HG03097 (cell line): ENCODE data around the gene UBE3A.

Experiments used
- ATAC-seq: cut with Tn5 transposase; IDR thresholded peaks from one replicate; pipeline ENCODE4 v1.9.1; 2021; ENCODE audit not compliant: unreplicated experiment, low FRiP score

The UBE3A gene

DNA sequence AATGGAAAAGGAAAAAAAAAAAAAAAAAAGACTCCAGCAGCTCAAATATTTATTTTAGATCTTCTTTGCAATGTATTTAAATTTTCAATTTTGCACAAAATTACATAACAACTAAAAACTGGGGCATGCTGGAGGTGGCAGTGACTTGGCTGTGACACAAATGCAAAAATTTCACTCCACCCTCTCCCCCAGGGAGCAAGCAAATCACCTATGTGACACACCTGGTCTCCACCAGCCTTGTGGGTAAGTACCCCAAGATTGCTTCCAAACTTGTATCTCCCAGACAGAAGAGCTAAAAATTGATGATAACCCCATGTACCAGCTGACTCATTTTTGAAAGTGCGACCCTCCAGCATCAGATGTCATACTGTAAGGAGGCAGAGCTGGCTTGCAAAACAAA, 32.0 kb downstream of the UBE3A start:
- no peak for ATAC-seq

DNA sequence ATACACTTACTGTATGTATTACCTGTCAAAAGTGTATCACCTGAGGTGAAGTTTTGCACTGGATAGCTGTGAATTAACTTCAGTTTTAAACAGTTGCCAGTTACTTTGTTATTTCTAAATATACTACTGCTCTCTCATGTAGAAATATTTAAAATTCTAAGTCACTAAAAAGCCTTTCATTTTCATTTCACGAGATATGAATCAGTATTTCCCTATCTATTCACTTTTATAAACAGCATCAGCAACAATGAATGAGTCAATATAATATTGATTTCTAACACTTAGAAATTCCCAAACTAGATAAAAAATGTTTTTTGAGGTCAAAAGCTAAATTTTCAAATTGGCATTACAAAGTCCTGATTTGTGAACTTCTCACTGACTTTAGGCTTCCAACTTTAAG, 32.6 kb downstream of the UBE3A start:
- no peak for ATAC-seq

DNA sequence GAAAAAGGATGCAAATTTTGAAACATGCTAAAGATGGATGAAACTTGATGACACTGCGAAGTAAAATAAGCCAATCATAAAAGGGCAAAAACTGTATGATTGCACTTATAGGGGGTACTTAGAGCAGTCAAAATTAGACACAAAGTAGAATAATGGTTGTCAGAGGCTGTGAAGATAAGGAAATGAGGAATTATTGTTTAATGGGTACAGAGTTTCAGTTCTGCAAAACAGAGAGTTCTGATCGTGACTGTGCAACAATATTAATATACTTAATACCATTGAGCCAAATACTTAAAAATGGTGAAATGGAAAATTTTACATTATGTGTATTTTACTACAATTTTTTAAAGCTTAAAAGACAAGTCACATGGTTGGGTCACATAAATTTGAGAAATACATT, 35.1 kb downstream of the UBE3A start:
- ATAC-seq: no peak

DNA sequence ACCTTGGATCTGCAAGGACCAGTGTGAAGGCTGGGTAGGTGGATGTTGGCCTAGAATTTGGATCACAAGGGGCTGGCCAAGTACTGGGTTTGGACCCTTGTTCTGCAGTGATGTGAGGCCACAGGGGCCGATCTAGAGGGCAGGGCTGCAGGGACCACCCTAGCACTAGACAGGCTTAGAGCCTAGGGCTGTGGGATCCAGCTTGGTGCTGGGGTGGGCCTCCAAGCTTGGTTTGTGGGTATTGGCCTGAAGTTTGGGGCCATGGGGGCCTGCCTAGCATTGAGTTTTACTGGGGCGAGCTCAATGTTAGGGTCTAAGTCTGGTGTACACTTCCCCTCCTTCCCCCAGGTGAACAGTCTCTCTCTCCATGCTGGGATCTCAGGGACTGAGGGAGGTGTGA, 36.5 kb downstream of the UBE3A start:
- ATAC-seq: no peak

DNA sequence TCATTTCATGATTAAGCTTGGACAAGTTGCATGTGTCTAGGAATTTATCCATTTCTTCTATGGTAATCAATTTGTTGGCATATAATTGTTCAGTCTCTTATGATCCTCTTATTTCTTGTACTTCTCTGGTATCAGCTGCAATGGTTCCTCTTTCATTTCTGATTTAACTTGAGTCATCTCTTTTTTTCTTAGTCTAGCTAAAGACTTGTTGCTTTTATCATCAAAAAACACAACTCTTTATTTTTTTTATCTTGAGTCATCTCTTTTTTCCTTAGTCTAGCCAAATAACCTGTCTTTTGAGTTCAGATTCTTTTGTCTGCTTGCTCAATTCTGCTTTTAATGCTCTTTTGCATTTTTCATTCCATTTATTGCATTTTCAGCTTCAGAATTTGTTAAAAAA, 37.3 kb downstream of the UBE3A start:
- ATAC-seq: no peak

DNA sequence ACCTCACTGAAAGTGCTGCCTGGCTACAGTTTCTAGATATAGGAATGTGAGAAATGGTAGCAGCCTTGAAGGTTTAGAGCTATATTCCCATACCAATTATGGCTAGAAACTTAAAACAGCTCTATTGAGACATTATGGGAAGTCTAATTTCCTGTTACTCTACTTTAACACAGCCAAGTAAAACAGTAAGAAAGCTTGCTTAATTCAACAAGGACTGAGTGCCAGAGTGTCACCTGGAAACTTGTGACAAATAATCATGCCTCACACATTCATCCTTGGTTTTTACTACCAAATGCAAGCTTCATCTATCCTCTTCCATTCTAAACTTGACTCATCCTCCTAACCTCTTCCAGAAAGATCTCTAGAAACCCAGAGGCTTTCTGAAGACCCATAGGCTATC, 41.7 kb downstream of the UBE3A start:
- no peak for ATAC-seq

DNA sequence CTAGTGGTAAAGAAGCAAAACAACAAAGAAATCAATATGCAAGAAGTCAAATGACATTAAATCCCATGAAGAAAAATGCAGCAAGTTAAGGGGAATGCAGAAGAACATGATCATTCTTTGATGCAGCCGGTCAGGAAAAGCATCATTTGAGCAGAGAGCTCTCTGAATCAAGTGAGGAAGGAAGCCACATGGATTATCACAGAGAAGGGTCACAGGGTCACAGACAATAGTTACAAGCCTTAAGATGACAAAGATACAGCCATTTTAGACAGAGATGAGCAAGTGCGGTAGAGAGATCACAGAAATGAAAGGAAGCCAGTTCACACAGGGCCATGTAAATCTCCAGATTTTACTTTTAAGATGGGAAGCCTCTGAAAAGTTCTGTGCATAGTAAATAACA, 43.9 kb downstream of the UBE3A start:
- ATAC-seq: no peak

DNA sequence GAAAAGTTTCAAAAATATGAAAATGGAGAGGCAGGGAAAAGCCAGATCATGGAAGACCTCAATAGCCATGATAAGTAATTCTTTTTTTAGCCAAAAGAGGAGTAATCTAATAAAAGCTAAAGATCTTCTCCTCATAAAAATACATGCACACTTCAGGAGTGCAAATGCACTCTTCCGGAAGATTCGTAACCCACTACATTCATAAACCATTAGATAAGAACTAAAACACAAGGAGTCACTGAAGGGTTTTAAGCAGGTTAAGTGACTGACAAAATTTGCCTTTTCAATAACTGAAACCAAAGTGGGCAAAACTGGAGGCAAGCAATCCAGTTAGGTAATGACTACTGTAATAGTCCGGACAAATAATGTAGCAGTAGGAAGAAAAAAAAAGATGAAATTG, 46.0 kb downstream of the UBE3A start:
- no peak for ATAC-seq

DNA sequence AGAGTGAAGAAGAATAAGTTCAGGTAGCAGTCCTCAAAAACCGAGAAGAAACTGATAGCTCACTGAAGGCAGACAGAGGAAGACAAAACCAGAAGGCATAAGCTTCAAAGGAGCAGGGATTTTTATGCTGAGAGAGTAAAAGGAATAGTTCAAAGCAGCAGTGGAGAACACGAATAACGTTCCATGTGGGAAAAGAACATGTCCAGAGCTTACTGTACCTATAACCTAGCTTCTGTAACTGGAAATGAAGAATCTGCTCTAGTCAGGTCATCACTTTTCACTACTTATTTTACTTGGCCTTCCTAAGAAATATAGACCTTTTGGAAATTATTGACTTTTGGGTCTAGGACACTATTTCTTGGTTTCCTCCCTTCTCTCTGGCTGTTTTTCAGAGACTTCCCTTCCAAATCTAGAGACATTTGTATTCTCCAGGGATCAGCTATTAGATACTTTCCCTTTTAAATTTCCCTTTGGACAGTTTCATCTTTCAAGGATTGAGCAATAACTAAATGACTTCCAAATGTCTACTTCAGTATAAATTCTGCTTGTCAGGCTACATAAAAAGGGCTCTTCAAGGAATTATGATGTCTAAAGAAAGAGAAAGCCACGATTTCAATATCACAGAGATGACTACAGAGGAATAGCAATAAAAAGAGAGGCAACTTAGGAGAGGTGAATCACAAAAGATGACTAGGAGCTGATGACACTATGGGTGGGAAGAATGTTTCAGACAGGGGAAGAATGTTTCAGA, 46.7 kb downstream of the UBE3A start:
- no peak for ATAC-seq

DNA sequence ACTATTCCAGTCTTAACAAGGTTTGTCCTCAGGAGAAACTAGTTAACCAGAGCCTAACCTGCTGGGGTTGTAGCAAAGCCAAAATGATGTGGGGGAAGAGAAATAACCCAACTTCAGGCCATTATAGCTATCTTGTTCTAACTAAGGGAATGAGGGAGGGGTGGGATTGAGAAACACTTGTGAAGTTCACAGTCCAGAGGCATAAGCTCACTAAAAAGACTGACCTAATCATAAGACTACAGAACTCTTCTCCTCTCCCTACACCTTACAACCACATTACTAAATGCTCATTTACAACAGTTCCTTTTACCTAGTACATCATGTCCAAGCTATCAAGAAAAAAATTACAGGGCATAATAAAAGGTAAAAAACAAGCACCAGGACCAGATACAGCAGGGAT, 52.8 kb downstream of the UBE3A start:
- ATAC-seq: no peak

DNA sequence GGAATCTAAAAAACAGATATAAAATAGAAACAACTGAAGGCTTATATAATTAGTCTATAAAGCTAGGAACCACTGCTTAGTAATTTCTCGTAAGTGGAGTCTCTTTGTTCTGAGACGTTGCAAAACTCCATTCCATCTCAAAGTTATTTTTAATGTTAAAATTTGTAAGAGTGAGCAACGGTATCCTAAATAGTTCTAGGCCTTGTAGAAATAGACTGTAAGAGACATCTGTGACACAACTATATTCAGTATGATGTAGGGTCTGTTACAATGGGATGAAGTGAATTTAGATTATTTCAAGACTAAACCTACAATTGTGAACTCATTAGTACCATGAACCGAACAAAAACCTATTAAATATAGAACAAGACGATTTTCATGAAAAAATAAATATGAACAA, 57.2 kb downstream of the UBE3A start:
- no peak for ATAC-seq

DNA sequence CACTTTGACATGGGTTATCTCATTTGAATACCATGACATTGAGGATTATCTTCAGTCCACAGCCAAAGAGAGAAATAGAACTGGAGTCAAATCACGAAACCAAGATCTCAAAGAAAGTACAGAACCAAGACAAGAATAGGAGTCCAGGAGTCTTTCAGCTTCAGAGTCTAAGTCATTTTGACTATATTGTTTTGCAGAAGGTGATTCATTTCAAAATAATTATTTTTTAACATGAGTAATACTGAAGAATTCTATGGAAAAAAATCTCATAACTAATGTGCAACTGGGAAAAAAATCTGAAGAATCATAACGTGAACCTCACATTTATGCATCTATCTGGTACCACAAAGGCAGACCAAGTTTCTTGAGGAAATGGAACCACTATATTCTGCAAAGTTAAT, 60.3 kb downstream of the UBE3A start:
- ATAC-seq: no peak

DNA sequence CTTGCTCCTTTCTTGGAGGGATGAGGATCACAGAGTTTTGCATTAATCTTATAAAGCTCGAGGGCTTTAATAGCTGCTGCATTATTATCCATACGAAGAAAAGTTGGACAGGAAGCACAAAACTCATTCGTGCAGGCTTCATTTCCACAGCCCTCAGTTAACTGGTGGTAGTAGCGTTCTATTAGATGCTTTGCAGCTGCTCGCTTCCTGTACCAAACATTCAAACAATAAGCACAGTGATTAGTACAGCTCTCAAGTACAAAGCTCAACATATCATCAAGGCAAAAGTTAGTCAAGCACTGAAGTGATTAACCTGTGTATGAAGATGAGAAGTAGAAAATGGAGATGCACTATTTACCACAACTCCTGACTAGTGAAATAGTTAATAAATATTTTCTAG, 63.3 kb downstream of the UBE3A start:
- no peak for ATAC-seq

DNA sequence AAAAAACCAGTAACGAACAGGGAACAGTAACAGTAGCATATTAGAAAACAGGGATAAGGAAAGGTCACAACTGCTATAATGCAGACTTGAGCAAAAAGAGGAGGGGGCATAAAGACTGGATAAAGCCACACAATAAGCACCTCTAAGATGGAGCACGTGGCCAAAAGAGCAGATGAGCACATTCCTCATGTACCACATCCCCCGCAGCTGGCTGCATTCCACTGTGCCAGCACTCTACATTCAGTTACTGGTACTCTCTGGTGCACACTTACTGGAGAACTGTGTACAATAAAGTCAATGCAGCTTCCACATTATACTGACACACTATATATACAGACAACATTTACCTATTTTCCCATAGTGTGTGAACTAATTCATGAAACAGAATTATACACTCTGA, 64.7 kb downstream of the UBE3A start:
- ATAC-seq: no peak

DNA sequence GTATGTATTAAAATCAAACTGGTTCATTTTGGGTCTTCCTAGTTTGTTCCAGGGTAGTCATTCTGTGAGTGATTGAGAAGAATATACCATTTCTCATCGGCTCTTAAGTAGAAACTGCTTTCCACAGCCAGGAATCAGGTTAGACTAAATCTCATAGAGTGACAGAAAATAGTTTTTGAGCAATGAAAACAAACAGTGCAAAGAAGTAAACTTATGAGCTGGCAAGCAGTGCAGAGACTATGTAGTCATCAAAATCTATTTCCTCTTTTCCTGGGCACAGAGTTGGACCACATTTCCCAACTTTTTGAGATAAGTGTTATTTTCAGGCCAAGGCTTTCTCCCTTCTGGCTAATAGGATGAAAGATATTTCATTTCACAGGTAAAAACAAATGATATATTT, 66.5 kb downstream of the UBE3A start:
- ATAC-seq: no peak

DNA sequence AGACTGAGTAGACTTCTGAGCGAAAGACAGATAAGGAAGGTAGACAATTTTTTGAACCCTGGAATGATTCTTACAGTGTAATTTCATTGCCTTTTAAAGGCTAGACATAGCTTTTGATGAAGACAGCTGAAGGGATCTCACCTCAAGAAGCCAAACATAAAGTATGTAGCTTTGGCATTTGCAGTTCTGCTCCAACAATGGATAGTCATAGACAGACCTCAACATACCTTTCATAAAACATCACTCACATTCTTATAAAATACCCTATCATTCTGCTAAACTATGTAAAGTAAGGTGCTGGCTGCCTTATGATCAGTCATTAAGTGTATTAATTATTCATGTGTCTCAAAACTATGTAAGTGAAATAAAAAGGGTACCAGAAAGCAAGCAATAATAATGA, 70.0 kb downstream of the UBE3A start:
- no peak for ATAC-seq

DNA sequence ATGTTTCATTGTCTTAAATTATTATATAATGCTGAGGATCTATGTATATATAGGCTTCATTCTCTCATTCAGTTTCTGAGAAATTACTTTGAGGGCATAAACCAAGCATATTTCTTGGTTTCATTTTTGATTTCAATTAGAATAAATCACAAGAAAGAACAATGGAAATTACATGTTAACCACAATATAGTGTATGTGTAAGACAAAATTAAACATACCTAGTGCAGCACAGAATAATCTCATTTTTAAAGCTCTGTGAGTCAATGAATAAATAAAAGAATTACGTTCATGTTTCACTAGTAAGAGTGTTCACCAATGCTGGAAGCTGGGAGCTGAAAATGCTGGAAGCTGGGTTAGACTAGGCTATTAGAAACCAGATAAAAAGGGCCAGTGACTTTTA, 72.8 kb downstream of the UBE3A start:
- no peak for ATAC-seq

DNA sequence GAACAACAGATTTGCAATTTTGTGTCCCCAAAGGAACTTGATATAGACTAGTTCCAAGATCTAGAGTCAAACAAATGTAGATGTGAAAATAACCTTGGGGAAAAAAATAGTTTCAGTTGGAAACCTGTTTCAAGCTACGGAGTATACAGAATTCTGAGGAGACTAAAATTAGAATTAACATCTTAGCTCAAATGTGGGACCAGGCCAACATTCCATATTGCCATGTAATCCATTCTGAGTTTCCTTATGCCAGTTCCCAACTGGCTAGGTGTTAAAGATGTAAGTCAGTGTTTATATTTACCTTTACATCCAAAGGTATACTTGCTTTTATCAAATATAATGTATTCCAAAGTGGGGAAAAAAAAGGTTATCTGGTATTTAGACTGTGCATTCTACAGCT, 76.3 kb downstream of the UBE3A start:
- ATAC-seq: no peak

DNA sequence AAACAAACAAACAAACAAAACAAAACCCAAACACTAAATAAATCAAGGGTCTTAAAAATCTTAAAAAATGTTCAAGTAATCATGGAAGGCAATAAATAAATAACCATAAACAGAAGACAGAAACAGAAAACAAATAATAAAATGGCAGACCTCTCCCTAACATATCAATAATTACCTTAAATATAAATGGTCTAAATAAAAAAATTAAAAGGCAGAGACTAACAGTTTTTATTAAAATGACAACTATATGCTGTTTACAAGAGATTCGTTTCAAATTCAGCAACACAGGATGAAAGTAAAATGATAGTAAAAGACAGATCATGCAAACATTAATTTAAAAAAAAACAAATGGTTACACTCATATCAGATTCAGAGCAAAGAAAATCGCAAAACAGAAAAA, 91.1 kb downstream of the UBE3A start:
- ATAC-seq: no peak

DNA sequence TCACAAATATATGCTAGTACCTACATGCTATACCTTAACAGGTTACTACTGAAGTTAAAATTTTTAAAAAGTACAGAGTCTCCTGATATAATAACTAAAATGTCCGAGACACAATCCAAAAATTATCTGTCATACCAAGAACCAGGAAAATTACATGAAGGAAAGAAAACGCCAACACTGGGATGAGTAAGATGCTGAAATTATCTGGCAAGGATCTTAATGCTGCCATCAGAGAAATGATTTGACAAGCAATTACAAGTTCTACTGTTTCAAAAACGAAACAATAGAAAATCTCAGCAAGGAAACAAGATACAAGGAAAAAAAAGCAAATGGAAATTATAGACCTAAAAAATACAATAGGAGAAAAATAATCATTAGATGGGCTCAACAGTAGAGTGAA, 92.5 kb downstream of the UBE3A start:
- ATAC-seq: no peak

DNA sequence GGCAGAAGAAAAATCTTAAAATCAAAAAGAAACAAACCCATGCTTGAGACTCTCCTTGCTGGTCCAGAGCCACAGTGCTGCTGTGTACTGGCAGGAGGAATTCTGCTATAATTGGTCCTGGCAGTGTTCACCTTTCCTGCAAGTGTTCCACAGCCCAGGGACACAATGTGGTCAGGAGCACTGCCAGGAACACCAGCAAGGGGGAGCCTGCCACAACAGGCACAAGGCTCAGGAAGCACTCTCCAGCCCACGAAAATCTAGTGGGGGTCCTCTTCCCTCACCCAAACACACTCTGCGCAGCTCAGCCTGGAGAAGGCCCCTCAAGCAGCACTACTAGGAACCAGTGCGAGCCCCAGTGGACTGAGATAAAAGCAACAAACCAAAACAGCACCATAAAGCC, 92.9 kb downstream of the UBE3A start:
- no peak for ATAC-seq

DNA sequence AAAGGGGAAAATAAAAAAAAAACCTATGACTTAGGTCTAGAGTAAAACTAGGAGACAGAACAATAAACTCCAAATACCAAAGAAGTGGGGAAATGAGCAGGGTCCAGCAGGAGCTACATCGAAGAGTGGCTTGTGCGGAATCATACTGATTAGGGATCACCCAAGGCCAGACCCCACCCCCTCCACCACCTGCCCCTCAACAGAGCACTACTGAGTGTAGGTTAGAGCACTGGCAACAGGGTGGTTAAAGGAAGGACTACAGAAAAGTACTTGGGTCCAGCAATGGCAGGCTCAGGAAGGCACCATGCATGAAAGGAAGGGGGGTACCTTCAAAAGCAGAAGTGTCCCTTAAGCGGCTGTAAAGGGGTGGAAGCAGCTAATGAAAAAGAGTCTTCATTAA, 96.2 kb downstream of the UBE3A start:
- no peak for ATAC-seq

DNA sequence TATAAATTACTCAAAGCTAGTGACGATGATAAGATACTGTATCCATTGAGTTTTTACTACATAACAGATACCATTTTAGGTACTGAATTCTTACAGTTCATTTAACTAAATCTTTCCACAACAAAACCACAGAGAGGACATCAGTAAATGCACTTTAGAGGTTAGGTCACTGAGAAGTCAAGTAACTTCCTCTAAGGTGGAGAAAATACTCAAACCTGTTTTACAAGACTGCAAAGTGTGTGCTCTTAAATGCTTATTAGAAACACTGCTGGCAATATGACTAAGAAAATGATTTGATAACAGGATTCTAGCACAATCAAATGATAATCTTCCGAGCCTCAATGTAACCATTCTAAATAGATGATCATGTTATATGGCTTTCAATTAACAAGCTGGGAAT, 99.4 kb downstream of the UBE3A start:
- ATAC-seq: no peak
